Measurements from ENCODE around the gene GTPBP4. TPM values are rescaled to one million over a fixed set of nuclear protein-coding genes. Genes with fewer than 3 reads are reported as not detected.

GTPBP4 gene
- total and polyA plus RNA-seq, 2 donors from 2014 or later = 18.9 to 37.1 TPM

- no peak overlapping the region for H3K4me3 ChIP-seq (ENCODE audit: low read length in 3 of 3)
- H3K9ac ChIP-seq (ENCODE audit: low read length in 3 of 3) = no peak overlapping the region
- no peaks in the 10 kb centered on the region for H3K36me3 ChIP-seq (ENCODE audit: control insufficient read depth in 2 of 3, insufficient read depth in 3 of 3, low read length in 3 of 3)
- TF ChIP-seq CTCF (IDR thresholded peaks at IDR 0.05; ENCODE audit: borderline replicate concordance, extremely low read depth, insufficient read depth) = no peak
- intact Hi-C loops (cut with DNase I) = no loop called here
- no peaks in the 10 kb centered on the region for H3K4me1 ChIP-seq (ENCODE audit: control insufficient read depth in 2 of 3, insufficient read depth in 2 of 3, low read depth in 1 of 3, low read length in 3 of 3)
- no peak overlapping the region for H3K27ac ChIP-seq (ENCODE audit: low read depth in 2 of 2, low read length in 2 of 2)
- FAIRE-seq = no peak
- peak in 3 of 5 donors; percentile 22 to 52 (median 37) for DNase-seq
- no peaks in the 10 kb centered on the region for H3K27me3 ChIP-seq (ENCODE audit: control insufficient read depth, insufficient read depth, low read length)
- no peaks in the 10 kb centered on the region for H3K9me3 ChIP-seq (ENCODE audit: control insufficient read depth in 2 of 3, insufficient read depth in 1 of 3, low read length in 3 of 3)
These were observed 32.4 kb upstream of the GTPBP4 start for GRCh38 chr10:955820-956217.

- Histone ChIP-seq H3K9me3 (ENCODE audit: control insufficient read depth in 2 of 3, insufficient read depth in 1 of 3, low read length in 3 of 3) (no peaks in the 10 kb centered on the region), H3K27ac (ENCODE audit: low read depth in 2 of 2, low read length in 2 of 2) (no peak overlapping the region), H3K4me3 (ENCODE audit: low read length in 3 of 3) (no peak overlapping the region), H3K27me3 (ENCODE audit: control insufficient read depth, insufficient read depth, low read length) (no peaks in the 10 kb centered on the region), H3K4me1 (ENCODE audit: control insufficient read depth in 2 of 3, insufficient read depth in 2 of 3, low read depth in 1 of 3, low read length in 3 of 3) (no peaks in the 10 kb centered on the region), H3K36me3 (ENCODE audit: control insufficient read depth in 2 of 3, insufficient read depth in 3 of 3, low read length in 3 of 3) (no peaks in the 10 kb centered on the region), H3K9ac (ENCODE audit: low read length in 3 of 3) (no peak overlapping the region)
- no peak for DNase-seq
- no peak for FAIRE-seq
- no peak for TF ChIP-seq CTCF (IDR thresholded peaks at IDR 0.05; ENCODE audit: borderline replicate concordance, extremely low read depth, insufficient read depth)
- intact Hi-C loops (cut with DNase I) = no loop called here
These were observed 30.1 kb upstream of the GTPBP4 start for GRCh38 chr10:958106-958505.

GRCh38 chr10:958856-959255, 29.4 kb upstream of the GTPBP4 start:
- H3K27me3 ChIP-seq (ENCODE audit: control insufficient read depth, insufficient read depth, low read length) = no peaks in the 10 kb centered on the region
- no peaks in the 10 kb centered on the region for H3K36me3 ChIP-seq (ENCODE audit: control insufficient read depth in 2 of 3, insufficient read depth in 3 of 3, low read length in 3 of 3)
- H3K9me3 ChIP-seq (ENCODE audit: control insufficient read depth in 2 of 3, insufficient read depth in 1 of 3, low read length in 3 of 3) = no peaks in the 10 kb centered on the region
- DNase-seq (peak in 1 of 5 donors; percentile 39), FAIRE-seq (no peak)
- H3K27ac ChIP-seq (ENCODE audit: low read depth in 2 of 2, low read length in 2 of 2) = no peak overlapping the region
- H3K4me3 ChIP-seq (ENCODE audit: low read length in 3 of 3) = no peak overlapping the region
- intact Hi-C loops (cut with DNase I) = no loop called here
- TF ChIP-seq CTCF (IDR thresholded peaks at IDR 0.05; ENCODE audit: borderline replicate concordance, extremely low read depth, insufficient read depth) = no peak
- H3K9ac ChIP-seq (ENCODE audit: low read length in 3 of 3) = no peak overlapping the region
- no peaks in the 10 kb centered on the region for H3K4me1 ChIP-seq (ENCODE audit: control insufficient read depth in 2 of 3, insufficient read depth in 2 of 3, low read depth in 1 of 3, low read length in 3 of 3)

- H3K9me3 ChIP-seq (ENCODE audit: control insufficient read depth in 2 of 3, insufficient read depth in 1 of 3, low read length in 3 of 3) = no peaks in the 10 kb centered on the region
- FAIRE-seq (no peak), DNase-seq (no peak)
- no peaks in the 10 kb centered on the region for H3K27me3 ChIP-seq (ENCODE audit: control insufficient read depth, insufficient read depth, low read length)
- no peak overlapping the region for H3K9ac ChIP-seq (ENCODE audit: low read length in 3 of 3)
- no peak overlapping the region for H3K4me3 ChIP-seq (ENCODE audit: low read length in 3 of 3)
- no peak overlapping the region for H3K27ac ChIP-seq (ENCODE audit: low read depth in 2 of 2, low read length in 2 of 2)
- H3K4me1 ChIP-seq (ENCODE audit: control insufficient read depth in 2 of 3, insufficient read depth in 2 of 3, low read depth in 1 of 3, low read length in 3 of 3) = no peaks in the 10 kb centered on the region
- H3K36me3 ChIP-seq (ENCODE audit: control insufficient read depth in 2 of 3, insufficient read depth in 3 of 3, low read length in 3 of 3) = no peaks in the 10 kb centered on the region
- TF ChIP-seq CTCF (IDR thresholded peaks at IDR 0.05; ENCODE audit: borderline replicate concordance, extremely low read depth, insufficient read depth) = no peak
- intact Hi-C loops (cut with DNase I) = no loop called here
These were observed 25.9 kb upstream of the GTPBP4 start for GRCh38 chr10:962342-962741.
